Hematopoietic multipotent progenitor cell treated with erythropoietin and hydrocortisone succinate and interleukin-3 and kit ligand, for 15 days (in vitro differentiated cells): ENCODE measurements around the gene ATP10A.
A peak's percentile ranks its signal among the peaks of the same experiment; 100 is the strongest.

Experiments used
- DNase-seq: peaks from one replicate; pipeline ENCODE4 v3.0.0-alpha.2; 2015; ENCODE audit warnings: low spot score

ATP10A gene

DNA sequence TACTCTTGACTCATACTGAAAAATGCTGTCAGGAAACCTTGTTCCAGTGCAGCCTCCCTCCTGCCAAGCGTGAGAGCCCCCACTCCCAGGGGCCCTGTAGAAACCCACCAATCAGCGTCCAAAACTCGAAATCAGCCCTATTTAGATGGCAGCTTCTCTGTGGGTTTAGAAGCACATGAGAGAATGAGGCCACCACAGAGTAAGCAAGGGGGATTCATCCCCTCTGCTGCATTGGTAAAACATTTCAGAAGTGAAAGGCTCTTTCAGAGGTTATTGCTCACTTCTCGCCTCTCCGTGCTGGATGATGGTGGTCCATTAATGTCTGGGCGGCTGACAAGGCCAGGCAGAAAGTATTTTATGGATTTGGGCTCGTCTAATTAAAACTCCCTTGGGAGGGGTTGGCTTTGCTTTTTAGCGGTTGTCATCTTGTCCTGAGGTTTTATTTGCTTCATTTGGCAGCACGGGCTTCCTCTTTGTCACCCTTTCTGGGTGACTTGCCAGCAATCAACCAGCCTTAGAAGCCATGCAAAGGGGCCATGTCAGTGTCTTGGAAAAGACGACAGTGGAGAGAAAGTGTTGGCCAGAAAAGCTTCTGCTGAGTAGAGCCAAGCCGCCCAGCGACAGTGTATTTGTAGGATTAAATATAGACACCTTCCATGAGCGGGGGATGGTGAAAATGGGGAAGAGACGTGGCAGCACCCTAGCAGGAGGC is 145.5 kb downstream of the ATP10A start:
- no peak for DNase-seq

GRCh38 chr15:25717127-25717456 is 146.0 kb downstream of the ATP10A start:
- DNase-seq: no peak

GRCh38 chr15:25716414-25717126 is 146.6 kb downstream of the ATP10A start:
- DNase-seq: no peak

- DNase-seq: no peak
Observed at GRCh38 chr15:25715536-25716413, 147.4 kb downstream of the ATP10A start.

DNA sequence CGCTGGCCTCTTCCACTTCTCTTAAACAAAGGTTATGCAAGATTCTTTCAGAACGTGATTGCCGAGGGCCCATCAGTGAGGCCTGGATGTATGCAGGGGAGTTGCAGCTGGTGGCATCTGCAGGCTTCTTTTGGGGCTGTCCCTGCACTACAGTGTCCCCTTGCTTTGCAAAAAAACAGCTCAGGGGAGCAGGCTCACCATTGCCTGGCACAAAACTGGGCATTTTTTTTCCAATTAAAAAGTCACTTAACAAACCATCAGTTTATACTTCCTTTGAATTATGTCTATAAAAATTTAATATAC is 148.6 kb downstream of the ATP10A start:
- DNase-seq: no peak

GRCh38 chr15:25713736-25714537 is 149.2 kb downstream of the ATP10A start:
- DNase-seq: no peak

DNA sequence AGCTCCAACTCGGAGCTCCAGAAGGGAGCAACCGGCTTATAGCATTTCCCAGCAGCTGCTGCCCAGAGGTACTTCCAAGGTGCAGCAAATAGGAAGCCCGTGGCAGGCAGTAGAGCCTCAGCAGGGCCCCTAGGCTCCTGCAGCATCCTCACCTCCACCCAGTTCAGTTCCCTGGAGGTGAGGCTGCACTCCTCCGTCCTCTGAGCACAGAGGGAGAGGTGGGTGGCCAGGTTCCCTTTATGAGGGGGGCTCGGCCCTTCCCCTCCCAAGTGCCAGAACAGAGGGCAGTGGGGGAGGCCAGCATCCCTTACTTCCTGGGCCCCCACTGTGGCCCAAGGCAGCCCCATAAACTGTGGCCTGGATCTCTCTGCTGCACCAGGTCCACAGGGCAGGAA is 150.2 kb downstream of the ATP10A start:
- no peak for DNase-seq

- DNase-seq: no peak
Observed at GRCh38 chr15:25712192-25712960, 150.8 kb downstream of the ATP10A start.

- no peak for DNase-seq
Observed at GRCh38 chr15:25711691-25712090, 151.4 kb downstream of the ATP10A start.

DNA sequence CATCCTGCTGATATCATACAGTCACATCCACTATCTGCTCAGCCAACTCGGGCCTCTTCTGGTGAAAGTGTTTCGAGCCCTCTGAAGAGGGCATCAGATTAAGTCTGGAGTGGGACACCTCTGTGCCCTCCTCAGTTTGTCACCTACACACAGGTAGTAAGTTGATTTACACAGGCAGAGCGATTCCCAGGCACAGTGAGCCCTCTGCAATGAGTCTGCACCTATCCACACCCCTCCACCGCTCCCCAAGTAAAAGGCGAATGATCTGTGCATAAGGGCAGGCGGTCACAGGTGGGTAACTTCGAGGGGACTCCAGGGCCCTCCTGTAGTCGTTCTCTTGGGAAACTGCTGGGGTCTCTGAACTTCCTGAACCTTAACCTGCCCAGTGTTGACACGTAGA is 152.0 kb downstream of the ATP10A start:
- DNase-seq: no peak

DNA sequence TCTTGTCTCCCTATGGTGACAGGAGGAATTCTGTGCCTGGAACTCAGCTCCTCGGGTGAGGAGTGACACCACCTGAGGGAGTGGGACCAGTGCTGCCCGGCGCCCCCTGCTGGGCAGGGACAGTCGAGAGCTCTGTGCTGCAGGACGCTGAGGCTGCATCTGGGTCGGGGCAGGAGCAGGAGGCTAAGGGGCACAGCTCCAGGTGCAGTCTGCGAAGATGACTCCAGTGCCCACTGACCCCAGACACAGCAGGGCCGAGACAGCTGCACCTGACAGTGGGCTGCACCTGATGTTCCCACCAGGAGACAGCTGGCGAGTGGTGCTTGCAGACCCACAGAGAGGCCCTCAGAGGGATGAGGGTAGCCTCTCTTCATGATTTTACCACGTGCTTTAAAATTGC is 152.9 kb downstream of the ATP10A start:
- peak; percentile 3 for DNase-seq

GRCh38 chr15:25709437-25710159 is 153.5 kb downstream of the ATP10A start:
- no peak for DNase-seq

GRCh38 chr15:25708391-25708790 is 154.7 kb downstream of the ATP10A start:
- DNase-seq: no peak

DNA sequence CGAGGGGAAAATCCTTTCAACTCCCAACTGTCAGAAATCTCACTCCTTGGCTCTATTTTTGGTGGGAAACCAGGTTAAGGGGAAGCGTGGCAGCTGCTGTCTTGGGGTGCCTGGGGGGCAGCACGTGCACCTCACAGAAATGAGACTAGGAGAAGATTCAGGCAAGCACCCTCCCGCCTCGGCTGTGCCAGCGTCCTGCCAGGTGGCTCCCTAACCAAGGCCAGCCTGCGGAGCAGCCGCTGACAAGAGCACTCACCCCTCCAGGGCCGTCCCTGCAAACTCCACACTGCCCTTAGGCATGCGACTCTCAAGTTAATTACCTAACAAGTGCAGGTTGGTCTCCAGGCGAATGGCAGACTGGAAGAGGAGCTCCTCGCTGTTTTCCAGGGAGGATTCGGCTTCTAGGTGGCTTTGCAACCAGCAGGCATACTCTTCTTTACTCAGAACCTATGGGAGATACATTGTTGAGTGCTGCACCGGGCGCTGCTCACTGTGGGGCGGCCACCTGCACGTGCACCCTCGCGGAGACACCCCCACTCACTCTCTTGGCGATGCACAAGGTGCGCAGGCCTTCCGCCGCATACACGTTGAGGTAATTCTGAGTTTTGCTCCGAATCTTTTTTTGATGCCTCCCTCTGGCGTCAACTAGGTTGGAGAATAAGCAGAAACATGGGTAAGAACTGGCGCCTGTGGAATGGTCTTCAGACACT is 155.3 kb downstream of the ATP10A start:
- no peak for DNase-seq

DNA sequence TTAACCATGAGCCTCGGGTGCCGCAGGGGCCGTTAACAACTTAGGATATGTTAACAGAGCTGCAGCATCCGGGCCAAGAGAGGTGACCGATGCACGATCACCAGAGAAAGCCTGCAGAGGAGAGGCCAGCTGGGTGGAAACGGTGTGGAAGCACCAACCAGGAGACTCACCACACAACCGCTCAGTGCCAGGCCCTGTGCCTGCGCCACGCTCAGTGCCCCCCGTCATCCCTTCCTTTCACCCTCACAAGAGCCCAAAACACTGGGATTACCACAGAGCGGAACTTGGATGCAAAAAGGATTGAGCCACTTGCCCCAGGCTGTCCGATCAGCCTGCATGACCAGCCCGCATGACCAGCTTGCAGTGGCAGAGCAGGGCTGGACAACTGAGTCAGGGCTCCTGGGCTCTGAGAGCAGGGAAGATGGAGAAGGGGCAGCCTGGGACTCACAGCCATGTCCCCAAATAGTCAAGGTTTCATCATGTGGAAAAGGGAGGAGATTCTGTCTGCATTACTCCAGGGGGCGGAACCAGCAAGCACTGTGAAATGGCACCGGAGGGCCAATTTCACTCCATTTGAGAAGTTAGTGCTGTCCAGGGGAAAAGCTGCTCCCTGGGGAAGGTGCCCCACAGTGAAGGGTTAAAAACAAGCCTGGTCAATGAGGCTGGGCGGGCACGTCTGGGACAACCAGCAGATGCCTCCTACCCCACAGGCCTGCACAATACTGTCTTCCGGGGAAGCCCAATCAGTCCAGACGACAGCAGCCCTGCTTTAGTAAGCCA is 156.8 kb downstream of the ATP10A start:
- no peak for DNase-seq

DNA sequence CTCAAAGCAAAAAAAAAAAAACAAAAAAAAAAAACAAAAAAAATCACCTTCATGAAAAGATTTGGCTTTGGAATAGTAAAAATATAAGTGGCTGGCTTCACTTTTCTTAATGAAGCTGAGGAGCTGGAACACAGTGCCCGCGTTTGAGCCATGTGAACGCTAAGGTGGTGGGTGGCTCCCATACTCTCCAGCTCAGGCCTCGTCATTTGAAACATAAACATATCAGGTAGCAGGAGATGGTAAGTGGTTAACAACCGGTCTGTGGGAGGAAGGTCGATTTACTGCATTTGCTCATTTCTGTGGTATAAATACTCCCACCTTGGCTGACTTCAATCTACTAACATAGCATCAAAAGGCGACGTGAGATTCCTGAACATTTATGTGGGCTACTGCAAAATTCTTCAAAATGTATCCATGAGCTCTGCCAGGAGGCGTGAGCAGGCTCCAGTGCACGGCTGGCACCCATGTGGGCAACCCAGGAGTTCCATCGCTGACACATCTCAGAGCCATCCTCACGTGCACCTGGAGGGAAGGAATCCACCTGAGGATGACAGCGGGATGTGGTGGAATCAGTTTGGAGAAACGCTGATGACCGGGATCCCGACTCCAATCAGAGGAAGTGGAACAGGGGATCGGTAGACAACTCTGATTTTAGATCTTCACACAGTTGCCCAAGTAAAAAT is 157.6 kb downstream of the ATP10A start:
- no peak for DNase-seq

- DNase-seq: no peak
Observed at GRCh38 chr15:25703726-25704125, 159.4 kb downstream of the ATP10A start.

GRCh38 chr15:25701721-25702465 is 161.2 kb downstream of the ATP10A start:
- DNase-seq: no peak
